Prostate gland (tissue), 2 donors: Measurements from ENCODE around the gene LAMA1.

Experiments
- POLR2A ChIP-seq: fragments of 450-650 bp; IDR thresholded peaks from one replicate; pipeline ENCODE4 v1.6.1; 2016; ENCODE audit warnings: antibody characterized with exemption, mild to moderate bottlenecking
- TF ChIP-seq, protein P1 (sequence below), 4 experiments: fragments of 200-600 bp in 2 of 4; fragments of 450-650 bp in 2 of 4; sonication (generic) in 2 of 4; IDR thresholded peaks; 1 replicate in 3 of 4; 2 replicates in 1 of 4; pipeline ENCODE4 v1.5.1; 2016 to 2019; ENCODE audit warnings: antibody characterized with exemption in 4 of 4, mild to moderate bottlenecking in 2 of 4, moderate library complexity in 2 of 4

DNA sequence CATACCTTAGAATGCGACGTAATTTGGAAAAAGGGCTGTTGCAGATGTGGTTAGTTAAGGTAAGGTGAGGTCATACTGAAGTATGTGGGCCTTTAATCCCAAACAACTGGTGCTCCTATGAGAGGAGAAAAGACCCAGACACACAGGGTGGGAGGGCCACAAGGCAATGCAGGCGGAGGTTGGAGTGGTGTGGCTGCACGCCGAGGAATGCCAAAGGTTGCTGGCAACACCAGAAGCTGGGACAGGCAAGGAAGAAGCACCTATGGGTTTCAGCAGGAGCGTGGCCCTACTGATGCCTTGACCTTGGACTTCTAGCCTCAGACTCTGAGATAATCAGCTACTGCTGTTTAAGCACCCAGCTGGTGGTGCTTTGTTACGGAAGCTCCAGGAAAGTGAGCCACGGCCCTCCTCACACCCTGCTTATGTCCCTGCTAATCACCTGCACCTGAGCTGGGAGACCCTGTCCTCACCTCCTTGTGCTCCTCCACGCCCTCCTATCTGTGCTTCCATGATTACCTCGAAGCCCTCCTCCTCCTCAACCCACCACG is 48.3 kb upstream of the LAMA1 start:
- TF ChIP-seq, protein P1, sequence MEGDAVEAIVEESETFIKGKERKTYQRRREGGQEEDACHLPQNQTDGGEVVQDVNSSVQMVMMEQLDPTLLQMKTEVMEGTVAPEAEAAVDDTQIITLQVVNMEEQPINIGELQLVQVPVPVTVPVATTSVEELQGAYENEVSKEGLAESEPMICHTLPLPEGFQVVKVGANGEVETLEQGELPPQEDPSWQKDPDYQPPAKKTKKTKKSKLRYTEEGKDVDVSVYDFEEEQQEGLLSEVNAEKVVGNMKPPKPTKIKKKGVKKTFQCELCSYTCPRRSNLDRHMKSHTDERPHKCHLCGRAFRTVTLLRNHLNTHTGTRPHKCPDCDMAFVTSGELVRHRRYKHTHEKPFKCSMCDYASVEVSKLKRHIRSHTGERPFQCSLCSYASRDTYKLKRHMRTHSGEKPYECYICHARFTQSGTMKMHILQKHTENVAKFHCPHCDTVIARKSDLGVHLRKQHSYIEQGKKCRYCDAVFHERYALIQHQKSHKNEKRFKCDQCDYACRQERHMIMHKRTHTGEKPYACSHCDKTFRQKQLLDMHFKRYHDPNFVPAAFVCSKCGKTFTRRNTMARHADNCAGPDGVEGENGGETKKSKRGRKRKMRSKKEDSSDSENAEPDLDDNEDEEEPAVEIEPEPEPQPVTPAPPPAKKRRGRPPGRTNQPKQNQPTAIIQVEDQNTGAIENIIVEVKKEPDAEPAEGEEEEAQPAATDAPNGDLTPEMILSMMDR (IDR thresholded peaks at IDR 0.05), result no peak
- no peak for TF ChIP-seq POLR2A
